ENCODE data around the gene KIF18A.
"Not testable (repeated sequence)": the region's sequence is repeated elsewhere in the genome, so short reads cannot be mapped to it uniquely, and the experiment has no call there.

Gene KIF18A

GRCh38 chr11:28100665-28101064 lies 7.3 kb downstream of the KIF18A start:
- in situ Hi-C loops (cut with MboI; ENCODE audit: low pct_unique_long_range_greater_than_20kb, low sequenced_read_pairs, unreplicated experiment), result no loop called here
- no peak for DNase-seq (ENCODE audit: low spot score)
- TF ChIP-seq, protein P1, sequence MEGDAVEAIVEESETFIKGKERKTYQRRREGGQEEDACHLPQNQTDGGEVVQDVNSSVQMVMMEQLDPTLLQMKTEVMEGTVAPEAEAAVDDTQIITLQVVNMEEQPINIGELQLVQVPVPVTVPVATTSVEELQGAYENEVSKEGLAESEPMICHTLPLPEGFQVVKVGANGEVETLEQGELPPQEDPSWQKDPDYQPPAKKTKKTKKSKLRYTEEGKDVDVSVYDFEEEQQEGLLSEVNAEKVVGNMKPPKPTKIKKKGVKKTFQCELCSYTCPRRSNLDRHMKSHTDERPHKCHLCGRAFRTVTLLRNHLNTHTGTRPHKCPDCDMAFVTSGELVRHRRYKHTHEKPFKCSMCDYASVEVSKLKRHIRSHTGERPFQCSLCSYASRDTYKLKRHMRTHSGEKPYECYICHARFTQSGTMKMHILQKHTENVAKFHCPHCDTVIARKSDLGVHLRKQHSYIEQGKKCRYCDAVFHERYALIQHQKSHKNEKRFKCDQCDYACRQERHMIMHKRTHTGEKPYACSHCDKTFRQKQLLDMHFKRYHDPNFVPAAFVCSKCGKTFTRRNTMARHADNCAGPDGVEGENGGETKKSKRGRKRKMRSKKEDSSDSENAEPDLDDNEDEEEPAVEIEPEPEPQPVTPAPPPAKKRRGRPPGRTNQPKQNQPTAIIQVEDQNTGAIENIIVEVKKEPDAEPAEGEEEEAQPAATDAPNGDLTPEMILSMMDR (IDR thresholded peaks at IDR 0.05; ENCODE audit: extremely low read depth, insufficient read depth, missing control alignments), result no peak

DNA sequence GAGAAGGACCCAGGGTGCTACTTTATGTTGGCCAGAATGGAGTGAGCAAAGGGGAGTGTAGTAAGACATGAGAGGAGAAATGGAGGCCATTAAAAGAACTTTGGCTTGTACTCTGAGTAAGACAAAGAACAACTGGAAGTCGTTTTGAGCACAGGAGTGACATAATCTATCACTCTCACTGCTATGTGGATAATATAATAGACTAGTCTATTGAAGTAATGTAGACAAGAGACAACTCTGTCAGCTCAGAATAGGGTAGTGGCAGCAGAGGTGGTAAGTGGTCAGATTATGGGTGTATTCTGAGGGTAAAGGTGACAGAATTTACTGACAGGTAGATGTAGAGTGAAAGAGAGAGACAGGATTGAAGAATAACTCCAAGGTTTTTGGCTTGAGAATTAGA lies 8.2 kb downstream of the KIF18A start:
- DNase-seq (ENCODE audit: low spot score), result no peak
- TF ChIP-seq, protein P1 (IDR thresholded peaks at IDR 0.05; ENCODE audit: extremely low read depth, insufficient read depth, missing control alignments), result no peak
- in situ Hi-C loops (cut with MboI; ENCODE audit: low pct_unique_long_range_greater_than_20kb, low sequenced_read_pairs, unreplicated experiment), result no loop called here

DNA sequence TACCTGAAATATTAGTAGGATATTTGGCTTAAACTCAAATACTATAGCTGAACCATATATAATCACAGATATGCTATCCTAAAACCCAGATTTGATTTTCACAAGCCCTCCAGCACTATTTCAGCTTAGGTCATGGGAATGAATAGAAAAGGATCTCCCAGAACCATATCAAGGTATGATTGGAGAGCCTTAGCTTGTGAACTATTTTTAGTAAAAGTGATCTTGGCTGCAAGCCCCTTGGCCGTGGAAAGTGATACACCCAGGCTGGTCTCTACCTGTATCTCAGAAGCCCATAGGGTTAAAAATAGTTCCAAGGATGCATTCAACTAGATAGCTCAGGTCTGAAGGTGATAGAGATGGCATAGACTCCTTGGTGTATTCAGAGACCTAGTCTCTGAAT lies 9.7 kb downstream of the KIF18A start:
- TF ChIP-seq, protein P1 (IDR thresholded peaks at IDR 0.05; ENCODE audit: extremely low read depth, insufficient read depth, missing control alignments), result no peak
- in situ Hi-C loops (cut with MboI; ENCODE audit: low pct_unique_long_range_greater_than_20kb, low sequenced_read_pairs, unreplicated experiment), result no loop called here

DNA sequence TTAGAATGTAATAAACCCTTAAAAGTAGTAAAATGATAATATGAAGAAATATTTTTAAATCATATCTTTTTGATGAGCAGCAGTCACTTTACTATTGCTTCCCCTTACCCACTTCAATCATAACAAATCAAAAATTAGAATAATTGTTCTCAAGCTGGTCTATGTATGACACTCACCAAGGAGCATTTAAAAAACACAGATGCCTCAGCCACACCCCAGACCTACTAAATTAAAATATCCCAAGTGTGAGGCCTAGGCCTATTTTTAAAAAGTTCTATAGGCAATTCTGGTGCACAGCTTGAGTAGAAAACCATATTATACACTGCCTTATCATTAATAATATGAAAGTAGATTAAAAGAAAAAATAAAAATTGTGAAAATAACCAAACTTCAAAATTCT lies 15.2 kb downstream of the KIF18A start:
- in situ Hi-C loops (cut with MboI; ENCODE audit: low pct_unique_long_range_greater_than_20kb, low sequenced_read_pairs, unreplicated experiment), result no loop called here
- TF ChIP-seq, protein P1 (IDR thresholded peaks at IDR 0.05; ENCODE audit: extremely low read depth, insufficient read depth, missing control alignments), result no peak
- no peak for DNase-seq (ENCODE audit: low spot score)

More for the DNA sequence above, 9.7 kb downstream of the KIF18A start:
- no peak for DNase-seq (ENCODE audit: low spot score)

DNA sequence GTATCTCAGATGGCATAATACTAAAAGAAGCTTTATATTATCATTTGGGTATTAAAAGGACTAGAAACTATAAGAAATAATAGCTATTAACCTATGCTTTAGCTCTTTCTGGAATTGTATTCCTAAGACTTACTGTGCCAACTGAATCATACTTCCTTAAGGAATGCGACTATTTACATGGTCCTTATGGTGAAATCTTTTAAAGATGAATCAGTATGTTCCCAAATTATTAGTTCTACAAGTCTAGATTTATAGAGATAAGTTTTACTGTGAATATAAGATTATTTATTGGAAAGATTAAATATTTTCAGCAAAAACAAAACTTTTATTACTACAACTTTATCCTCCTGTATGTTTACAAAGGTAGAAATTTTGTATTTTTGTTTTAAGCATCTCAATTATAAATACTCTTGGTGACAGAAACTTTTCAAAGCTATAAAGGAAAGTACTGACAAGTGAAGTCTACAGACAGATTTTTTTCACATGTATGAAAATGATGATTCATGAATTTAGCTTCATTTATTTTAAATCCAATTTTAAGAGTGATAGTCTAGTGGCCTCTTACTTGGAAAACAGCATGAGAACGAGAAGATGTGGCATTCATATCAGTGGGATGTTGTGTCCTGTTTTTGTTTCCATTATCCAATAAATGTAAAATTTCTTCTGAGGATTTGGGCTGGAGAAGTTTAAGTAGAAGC lies 17.8 kb downstream of the KIF18A start:
- in situ Hi-C loops (cut with MboI; ENCODE audit: low pct_unique_long_range_greater_than_20kb, low sequenced_read_pairs, unreplicated experiment), result no loop called here
- no peak for DNase-seq (ENCODE audit: low spot score)
- TF ChIP-seq, protein P1 (IDR thresholded peaks at IDR 0.05; ENCODE audit: extremely low read depth, insufficient read depth, missing control alignments), result no peak

DNA sequence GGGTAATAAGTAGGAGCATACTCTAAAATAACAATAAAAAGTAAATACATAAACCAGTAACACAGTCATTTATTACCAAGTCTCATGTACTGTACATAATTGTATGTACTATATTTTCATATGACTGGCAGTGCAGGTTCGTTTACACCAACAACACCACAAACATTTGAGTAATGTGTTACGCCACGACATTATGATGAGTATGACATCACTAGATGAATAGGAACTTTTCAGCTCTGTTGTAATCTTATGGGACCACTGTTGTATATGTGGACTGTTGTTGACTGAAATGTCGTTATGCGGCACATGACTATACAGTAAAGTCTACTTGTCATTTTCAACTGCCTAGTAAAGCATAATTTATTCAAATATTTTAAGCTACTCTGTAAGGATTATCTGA lies 18.6 kb downstream of the KIF18A start:
- TF ChIP-seq, protein P1 (IDR thresholded peaks at IDR 0.05; ENCODE audit: extremely low read depth, insufficient read depth, missing control alignments), result no peak
- in situ Hi-C loops (cut with MboI; ENCODE audit: low pct_unique_long_range_greater_than_20kb, low sequenced_read_pairs, unreplicated experiment), result no loop called here
- no peak for DNase-seq (ENCODE audit: low spot score)

- DNase-seq (ENCODE audit: low spot score); in situ Hi-C loops (cut with MboI; ENCODE audit: low pct_unique_long_range_greater_than_20kb, low sequenced_read_pairs, unreplicated experiment): not testable (repeated sequence)
Measured at GRCh38 chr11:28087693-28088092, 20.3 kb downstream of the KIF18A start.

DNA sequence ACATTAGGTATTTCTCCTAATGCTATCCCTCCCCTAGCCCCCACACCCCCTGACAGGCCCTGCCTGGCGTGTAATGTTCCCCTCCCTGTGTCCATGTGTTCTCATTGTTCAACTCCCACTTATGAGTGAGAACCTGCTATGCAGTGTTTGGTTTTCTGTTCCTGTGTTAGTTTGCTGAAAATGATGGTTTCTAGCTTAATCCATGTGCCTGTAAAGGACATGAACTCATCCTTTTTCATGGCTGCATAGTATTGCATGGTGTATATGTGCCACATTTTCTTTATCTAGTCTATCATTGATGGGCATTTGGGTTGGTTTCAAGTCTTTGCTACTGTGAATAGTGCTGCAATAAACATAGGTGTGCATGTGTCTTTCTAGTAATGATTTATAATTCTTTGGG lies 20.8 kb downstream of the KIF18A start:
- in situ Hi-C loops (cut with MboI; ENCODE audit: low pct_unique_long_range_greater_than_20kb, low sequenced_read_pairs, unreplicated experiment); DNase-seq (ENCODE audit: low spot score): not testable (repeated sequence)

Data from GM13977 (cell line).